ENCODE data around the gene TBX1. TPM values are rescaled to one million over a fixed set of nuclear protein-coding genes. Genes with fewer than 3 reads are reported as not detected.

Gene TBX1
- polyA plus RNA-seq, 3 donors, result 0.25 to 0.95 (median 0.67) TPM

- no peak for DNase-seq (ENCODE audit: extremely low read depth in 1 of 11, low read depth in 9 of 11, low spot score in 4 of 11)
These were observed 26.8 kb upstream of the TBX1 start for GRCh38 chr22:19733755-19734154.

GRCh38 chr22:19734163-19734562, 26.4 kb upstream of the TBX1 start:
- no peak for DNase-seq (ENCODE audit: extremely low read depth in 1 of 11, low read depth in 9 of 11, low spot score in 4 of 11)

DNA sequence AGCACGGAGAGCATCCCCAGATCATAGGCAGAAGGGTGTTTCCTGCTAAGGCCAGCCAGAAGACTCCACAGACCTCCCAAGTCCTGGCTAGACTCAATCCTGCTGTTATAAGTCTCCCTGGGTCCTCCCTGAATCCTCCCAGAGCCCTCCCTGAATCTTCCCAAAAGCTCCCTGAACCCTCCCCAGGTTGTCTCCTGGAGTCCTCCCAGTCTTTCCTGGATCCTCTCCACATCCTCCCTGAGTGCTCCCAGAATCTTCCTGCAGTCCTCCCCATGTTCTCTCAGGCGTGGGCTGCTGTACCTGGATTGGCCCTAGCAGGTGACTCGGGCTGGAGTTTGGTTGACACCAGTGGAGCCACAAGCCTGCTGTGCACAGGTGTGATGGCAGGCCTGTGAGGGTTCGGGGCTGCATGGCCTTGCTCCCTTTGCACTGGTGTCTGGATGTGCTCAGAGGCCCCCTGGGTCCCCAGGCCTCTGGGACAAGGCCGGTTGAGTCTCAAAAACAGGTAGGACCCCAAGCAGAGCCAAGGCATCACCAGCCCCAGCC, 25.7 kb upstream of the TBX1 start:
- DNase-seq (ENCODE audit: extremely low read depth in 1 of 11, low read depth in 9 of 11, low spot score in 4 of 11), result no peak

DNA sequence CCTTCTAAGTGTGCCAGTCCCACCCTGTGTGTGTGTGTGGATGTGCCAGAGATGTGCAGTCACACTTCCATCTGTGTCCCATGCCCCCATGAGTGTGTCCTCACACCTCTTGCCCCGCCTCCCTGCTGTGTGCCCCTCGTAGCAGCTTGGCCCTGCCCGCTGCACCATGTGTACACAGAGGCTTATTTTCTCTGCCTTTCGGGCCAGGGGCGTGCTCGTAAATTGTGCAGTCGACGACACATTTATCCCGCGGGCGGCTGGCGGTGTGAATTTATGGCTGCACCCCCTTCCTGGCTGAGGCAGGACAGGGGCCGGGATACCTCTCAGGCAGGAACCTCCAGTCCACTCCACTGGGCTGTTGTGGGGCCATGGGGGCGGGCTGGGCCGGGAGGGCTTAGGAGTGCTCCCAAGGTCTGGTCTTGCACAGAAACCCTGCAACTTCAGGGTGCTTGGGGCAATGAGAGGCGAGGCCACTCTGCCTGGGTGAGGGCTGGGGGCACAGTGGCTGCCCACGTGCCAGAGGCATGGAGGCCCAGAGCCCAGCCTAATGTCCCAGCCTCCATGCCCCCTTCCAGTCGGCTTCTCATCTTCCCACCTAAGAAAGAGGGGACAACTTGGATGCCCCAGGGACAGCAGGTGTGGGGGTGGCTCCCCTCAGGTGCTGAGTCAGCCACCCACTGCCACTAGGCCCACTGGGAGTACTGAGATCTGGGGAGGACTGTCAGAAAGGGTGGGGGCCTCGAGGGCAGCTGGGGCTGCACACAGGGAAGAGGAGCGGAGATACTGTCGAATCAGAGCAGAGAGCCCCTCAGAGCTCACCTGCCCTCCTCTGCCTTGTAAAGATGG, 24.7 kb upstream of the TBX1 start:
- DNase-seq (ENCODE audit: extremely low read depth in 1 of 11, low read depth in 9 of 11, low spot score in 4 of 11), result no peak

GRCh38 chr22:19737846-19738663, 22.5 kb upstream of the TBX1 start:
- no peak for DNase-seq (ENCODE audit: extremely low read depth in 1 of 11, low read depth in 9 of 11, low spot score in 4 of 11)

DNA sequence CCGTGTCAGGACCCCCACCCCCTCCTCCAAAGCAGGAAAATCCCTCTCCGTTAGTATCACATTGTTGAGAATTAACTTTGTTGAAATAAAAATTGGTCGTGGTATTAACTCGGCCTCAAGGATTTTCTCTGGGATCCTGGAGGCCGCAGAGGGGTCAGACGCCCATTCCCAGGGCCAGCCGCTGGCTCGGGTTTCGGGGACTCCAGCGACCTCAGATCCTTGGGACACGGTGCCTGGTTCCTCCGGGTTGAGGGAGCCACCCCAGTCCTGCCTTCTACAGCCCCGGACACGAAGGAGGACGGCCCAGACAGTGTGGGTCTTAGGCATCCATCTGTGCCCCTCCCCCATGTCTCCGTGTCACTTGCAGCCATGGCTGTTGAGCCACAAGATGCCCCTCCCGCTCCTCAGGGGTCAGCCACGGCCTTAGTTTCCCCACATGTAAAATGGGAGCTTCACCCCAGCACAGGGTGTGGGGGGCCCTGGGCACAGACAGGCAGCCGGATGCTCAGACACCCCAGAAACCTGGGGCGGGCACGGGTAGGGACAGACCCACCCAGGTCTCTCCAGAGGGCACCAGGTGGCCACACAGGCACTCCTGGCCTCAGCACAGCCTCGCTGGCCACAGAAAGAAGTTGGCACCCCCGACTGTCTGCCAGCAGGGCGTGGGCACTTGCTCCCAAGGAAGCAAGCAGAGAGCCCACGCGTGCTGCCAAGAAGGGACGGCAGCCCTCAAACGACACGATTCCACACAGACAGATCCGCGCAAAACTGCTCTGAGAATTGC, 21.7 kb upstream of the TBX1 start:
- DNase-seq (ENCODE audit: extremely low read depth in 1 of 11, low read depth in 9 of 11, low spot score in 4 of 11), result no peak

DNA sequence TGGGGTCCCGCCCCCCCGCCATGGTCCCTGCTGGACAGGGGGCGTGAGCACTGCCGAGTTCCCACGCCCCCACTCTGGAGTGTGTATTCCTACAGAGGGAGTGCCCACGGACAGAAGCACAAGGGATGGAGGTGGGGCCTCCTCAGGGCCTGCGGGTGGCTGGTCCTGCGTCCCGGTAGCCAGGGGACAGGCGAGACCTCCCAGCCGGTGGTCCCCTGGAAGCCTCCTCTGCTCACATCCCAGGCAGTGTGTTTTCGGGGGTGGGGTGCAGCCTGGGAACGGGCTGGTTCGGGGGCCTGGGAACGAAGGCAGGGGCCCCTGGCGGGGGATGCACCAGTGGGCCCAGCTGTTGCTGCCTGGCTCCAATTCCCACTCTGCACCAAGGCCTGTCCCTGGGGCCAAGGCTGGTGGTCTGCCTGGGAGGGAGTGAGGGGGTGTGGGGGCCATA, 21.1 kb upstream of the TBX1 start:
- no peak for DNase-seq (ENCODE audit: extremely low read depth in 1 of 11, low read depth in 9 of 11, low spot score in 4 of 11)

- no peak for DNase-seq (ENCODE audit: extremely low read depth in 1 of 11, low read depth in 9 of 11, low spot score in 4 of 11)
These were observed 20.6 kb upstream of the TBX1 start for GRCh38 chr22:19739911-19740449.

- DNase-seq (ENCODE audit: extremely low read depth in 1 of 11, low read depth in 9 of 11, low spot score in 4 of 11), result no peak
These were observed 20.0 kb upstream of the TBX1 start for GRCh38 chr22:19740586-19740985.

DNA sequence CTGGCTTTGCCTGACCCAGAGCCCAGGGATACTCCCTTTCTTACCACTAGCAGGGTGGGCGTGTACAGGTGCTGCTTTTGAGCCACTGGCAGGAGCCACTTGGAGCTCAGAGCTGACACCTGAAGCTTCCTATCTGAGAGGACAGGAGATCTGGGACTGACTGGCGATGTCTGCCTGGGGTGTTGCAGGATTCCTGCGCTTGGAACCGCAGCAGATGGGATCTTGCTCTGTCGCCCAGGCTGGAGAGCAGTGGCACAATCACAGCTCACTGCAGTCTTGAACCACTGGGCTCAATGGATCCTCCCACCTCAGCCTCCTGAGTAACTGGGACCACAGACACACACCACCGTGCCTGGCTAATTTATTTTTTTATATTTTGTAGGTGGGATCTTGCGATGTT, 19.5 kb upstream of the TBX1 start:
- DNase-seq (ENCODE audit: extremely low read depth in 1 of 11, low read depth in 9 of 11, low spot score in 4 of 11), result no peak

GRCh38 chr22:19742160-19743066, 18.2 kb upstream of the TBX1 start:
- DNase-seq (ENCODE audit: extremely low read depth in 1 of 11, low read depth in 9 of 11, low spot score in 4 of 11), result no peak

DNA sequence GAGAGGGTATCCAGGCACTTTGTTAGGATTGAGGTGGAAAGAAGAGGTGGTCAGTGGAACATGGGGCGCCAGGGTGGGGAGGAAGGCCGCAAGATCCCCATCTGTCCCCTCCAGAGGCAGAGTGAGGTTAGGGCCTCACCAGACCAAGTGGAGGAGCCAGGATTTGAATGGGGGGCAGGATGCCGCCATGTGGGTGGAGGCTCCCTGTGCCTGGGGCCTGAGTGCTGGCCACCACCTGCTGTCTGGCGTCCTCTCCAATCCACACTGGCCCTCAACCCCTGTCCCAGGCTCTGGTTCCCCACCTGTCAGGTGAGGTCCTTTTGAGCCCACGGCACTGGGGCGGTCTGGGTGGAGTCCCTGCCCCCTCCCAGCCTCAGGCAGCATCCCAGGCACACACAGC, 17.5 kb upstream of the TBX1 start:
- no peak for DNase-seq (ENCODE audit: extremely low read depth in 1 of 11, low read depth in 9 of 11, low spot score in 4 of 11)

DNA sequence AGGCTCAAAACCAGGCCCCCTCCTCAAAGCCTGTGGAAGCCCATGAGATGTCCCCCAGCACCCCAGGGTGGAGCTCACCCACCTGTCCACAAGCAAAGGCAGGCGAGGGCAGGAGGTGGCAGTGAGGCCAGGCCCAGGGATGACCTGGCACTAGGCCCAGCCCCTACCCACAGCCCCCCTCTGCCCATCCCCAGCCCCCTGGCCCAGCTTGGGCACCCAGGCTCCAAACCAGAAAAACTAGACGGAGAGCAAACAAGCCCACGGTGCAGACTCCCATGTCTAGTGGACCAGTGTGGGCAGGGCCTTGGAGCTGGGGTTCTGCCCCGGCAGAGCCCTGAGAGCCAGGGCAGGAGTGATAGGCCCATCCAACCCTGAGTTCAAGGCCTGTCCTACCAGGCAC, 16.9 kb upstream of the TBX1 start:
- no peak for DNase-seq (ENCODE audit: extremely low read depth in 1 of 11, low read depth in 9 of 11, low spot score in 4 of 11)

- no peak for DNase-seq (ENCODE audit: extremely low read depth in 1 of 11, low read depth in 9 of 11, low spot score in 4 of 11)
These were observed 16.1 kb upstream of the TBX1 start for GRCh38 chr22:19744350-19745006.

- DNase-seq (ENCODE audit: extremely low read depth in 1 of 11, low read depth in 9 of 11, low spot score in 4 of 11), result no peak
These were observed 15.2 kb upstream of the TBX1 start for GRCh38 chr22:19745155-19746101.

DNA sequence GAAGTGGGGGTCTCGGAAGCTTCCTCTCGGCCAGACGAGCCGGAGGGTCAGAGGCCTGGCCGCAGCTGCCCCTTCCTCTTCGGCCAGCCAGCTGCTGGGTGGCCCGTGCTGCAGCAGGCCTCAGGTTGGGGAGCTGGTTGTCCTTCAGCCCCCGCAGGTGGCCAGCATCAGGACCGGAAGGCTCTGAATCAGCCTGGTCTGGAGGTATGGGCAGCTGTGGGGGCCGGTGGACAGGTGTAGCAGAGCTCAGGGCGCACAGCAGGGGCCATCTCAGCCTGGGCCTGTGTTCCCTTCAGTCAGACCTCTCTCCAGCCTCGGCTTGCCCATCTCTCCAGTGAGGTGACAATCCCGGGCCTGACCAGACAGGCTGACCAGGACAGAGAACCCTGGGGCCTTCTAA, 13.9 kb upstream of the TBX1 start:
- no peak for DNase-seq (ENCODE audit: extremely low read depth in 1 of 11, low read depth in 9 of 11, low spot score in 4 of 11)

Measured in renal cortex interstitium (tissue), 11 donors.